T-helper 1 cell (primary cell): ENCODE results near the gene NPM3.

Experiments used
- DNase-seq, 5 donors: peaks; one replicate each; pipeline ENCODE4 v3.0.0-alpha.2; 2012 to 2020

NPM3 gene

DNA sequence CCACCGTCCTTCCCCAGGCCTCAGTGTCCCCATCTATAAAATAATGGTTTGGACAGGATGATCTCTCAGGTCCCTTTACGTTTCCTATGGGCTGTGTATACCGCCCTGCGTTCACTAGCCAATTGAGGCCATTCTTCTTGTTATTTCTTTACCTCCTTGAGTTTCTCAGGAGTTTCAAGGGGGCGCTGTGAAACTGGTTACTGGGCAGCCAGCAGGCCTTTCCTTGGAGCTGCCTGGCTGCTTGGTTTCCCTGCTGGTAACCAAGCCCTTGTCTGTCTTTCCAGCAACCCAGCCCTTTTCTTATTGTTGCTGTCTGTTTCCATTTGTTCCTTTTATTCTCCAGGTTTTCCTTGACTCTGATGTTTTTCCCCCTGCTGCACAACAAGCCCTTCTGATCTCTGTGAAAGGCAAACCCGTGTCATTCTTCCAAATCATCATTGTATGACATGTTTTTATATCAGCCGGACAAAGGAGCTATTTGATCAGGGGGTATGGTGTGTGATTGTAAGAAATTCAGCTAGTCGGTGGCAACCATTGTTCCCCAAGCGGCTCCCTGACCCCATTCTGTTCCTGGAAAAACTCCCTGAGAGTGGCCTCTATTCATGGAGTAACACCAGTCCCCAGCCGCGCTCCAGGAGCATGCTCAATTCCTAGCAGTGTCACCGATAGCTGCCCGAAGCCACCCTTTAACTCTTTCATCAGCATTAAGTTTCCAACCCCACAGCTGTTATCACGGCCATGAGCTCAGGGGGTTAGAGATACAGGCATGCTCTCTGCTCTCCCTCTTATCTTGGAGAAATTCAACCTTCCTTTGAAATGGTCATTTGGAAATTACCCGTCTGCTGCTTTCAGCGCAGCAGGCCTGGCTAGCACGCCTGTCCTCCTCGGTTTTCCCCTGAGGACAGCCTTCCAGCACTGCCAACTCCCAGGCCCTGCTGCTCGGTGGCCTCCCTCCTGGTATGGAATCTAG, 33.9 kb downstream of the NPM3 start:
- DNase-seq: no peak

DNA sequence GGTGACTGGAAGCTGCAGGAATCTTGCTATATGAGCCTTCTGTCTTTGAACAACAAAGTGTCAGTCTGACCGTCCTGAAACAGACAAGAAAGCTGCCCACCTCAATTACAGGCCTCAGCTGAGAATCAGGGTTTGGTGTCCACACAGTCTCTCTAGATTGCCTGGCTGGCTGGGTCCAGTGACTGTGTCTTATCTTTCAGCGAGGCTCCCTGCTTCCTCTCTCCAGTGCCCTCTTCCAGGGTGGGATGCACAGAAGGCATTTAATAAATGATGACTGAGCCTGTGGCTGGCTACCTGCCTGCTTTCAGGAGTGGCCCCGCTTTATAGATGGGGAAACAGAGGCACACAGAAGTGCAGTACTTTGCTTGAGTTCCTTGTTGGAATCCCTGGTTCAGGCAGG, 34.8 kb downstream of the NPM3 start:
- no peak for DNase-seq

DNA sequence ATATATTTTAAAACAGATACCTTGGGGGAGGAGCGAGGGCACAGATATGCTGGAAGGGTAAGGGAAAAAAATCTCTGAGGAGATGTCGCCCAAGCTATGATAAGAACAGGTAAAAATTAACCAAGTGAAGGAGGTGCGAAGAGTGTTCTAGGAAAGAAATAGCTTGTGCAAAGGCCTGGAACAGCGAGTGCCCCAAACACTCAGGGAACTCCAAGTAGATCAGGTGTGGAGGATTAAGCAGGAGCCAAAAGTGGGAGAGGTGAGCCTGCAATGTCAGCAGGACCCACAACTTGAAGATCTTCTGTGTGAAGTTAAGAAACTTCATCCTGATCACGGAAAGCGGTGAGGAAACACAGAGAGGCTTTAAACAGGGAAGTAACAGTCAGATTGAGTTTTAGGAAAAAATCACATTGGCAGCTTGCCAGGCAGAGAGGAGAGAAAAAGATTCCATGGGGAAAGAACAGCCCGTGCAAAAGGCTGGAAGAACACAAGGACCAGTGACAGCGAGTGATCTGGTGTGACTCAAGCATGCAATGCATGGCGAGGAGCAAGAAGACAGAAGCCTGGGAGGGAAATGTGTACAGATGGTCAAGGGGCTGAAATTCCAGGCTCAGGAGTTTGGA, 38.1 kb downstream of the NPM3 start:
- DNase-seq: no peak

DNA sequence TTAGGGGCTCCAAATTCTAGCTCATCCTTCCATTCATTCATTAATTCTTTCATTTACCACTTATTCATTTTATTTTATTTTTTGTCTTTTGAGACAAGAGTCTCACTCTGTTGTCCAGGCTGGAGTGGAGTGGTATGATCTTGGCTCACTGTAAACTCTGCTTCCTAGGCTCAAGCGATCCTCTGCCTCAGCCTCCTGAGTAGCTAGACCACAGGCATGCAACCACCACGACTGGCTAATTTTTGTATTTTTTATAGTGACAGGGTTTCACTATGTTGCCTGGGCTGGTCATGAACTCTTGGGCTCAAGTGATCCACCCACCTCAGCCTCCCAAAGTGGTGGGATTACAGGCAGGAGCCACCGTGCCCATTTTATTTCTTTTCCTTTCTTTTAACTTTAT, 39.0 kb downstream of the NPM3 start:
- no peak for DNase-seq

DNA sequence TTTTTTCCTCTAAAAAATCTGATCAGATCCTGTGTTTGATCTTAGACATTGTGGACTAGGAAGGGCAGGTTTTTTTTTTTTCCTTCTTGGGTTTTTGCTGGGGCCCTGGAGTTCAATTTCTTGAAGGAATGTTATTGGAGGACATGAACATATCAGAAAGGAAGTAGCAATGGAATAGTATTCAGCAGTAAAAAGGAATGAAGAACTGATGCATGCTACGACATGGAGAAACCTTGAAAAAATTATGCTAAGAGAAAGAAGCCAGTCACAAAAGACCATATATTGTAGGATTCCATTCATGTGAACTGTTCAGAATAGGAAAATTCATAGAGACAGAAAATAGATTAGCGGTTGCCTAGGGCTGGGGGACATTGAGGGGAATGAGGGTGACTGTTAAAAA, 41.3 kb downstream of the NPM3 start:
- DNase-seq: no peak

DNA sequence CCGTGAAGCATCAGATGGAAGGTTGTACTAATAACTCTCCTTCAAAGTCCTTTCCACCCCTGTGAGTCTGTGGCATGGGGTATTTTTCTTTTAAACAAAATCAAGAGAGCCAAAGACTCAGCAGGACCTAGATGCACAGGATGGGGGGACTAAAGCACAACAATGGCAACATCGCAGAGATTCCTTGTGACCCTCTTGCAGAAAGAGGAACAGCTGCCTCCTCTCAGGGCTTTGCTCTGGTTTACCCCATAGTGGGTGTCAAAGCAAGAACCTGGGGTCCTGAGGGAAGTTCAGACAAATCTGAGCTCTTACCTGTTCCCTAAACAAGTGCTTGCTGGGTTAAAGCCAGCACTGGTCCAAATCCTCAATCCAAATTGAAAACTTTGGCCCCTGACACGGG, 46.6 kb downstream of the NPM3 start:
- DNase-seq: no peak

DNA sequence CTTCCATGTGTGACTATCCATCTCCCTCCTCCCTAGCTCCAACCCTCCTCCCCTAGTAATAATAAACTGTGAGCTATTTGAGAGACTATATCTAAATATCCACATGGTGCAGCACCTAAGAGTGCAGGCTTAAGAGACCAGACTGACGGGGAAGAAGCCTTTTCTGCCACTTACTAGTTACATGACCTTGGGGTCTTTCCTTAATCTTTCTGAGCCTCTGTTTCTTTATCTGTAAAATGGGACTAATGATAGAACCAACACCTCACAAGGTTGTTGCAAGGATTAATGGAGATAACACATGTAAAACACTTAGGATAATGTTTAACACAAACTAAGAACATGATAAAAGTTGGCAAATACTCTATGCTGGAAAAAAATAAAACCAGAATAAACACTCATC, 51.1 kb downstream of the NPM3 start:
- DNase-seq: no peak
